Measurements from ENCODE around the gene NATD1.

The NATD1 gene

GRCh38 chr17:21247552-21248258 is 5.5 kb downstream of the NATD1 start:
- Mint-ChIP-seq H3K4me3 (no peak overlapping the region), H3K27ac (no peak overlapping the region)
- DNase-seq, result no peak

GRCh38 chr17:21246698-21247097 is 6.5 kb downstream of the NATD1 start:
- H3K9me3 Mint-ChIP-seq, result no peaks in the 10 kb centered on the region
- no peak for DNase-seq
- peaks cover 9% of the 10 kb centered on the region for H3K27me3 Mint-ChIP-seq (ENCODE audit: low read depth, poor library complexity)
- H3K4me3 Mint-ChIP-seq, result no peak overlapping the region
- H3K36me3 Mint-ChIP-seq (ENCODE audit: low read depth), result no peaks in the 10 kb centered on the region
- no peak for TF ChIP-seq CTCF (IDR thresholded peaks at IDR 0.05)
- peaks cover 25% of the 10 kb centered on the region for H3K4me1 Mint-ChIP-seq
- no peak overlapping the region for H3K27ac Mint-ChIP-seq

More at GRCh38 chr17:21247552-21248258, 5.5 kb downstream of the NATD1 start:
- no peak for TF ChIP-seq CTCF (IDR thresholded peaks at IDR 0.05)
- H3K36me3 Mint-ChIP-seq (ENCODE audit: low read depth), result no peaks in the 10 kb centered on the region
- H3K4me1 Mint-ChIP-seq, result peaks cover 19% of the 10 kb centered on the region
- H3K27me3 Mint-ChIP-seq (ENCODE audit: low read depth, poor library complexity), result peaks cover 9% of the 10 kb centered on the region
- H3K9me3 Mint-ChIP-seq, result no peaks in the 10 kb centered on the region

GRCh38 chr17:21245639-21246084 is 7.5 kb downstream of the NATD1 start:
- Mint-ChIP-seq H3K27ac (no peak overlapping the region), H3K4me1 (peaks cover 34% of the 10 kb centered on the region), H3K36me3 (ENCODE audit: low read depth) (no peaks in the 10 kb centered on the region), H3K4me3 (no peak overlapping the region), H3K27me3 (ENCODE audit: low read depth, poor library complexity) (peaks cover 9% of the 10 kb centered on the region), H3K9me3 (no peaks in the 10 kb centered on the region)
- no peak for TF ChIP-seq CTCF (IDR thresholded peaks at IDR 0.05)
- DNase-seq, result no peak

- Mint-ChIP-seq H3K27me3 (ENCODE audit: low read depth, poor library complexity) (peaks cover 4% of the 10 kb centered on the region), H3K27ac (no peak overlapping the region), H3K36me3 (ENCODE audit: low read depth) (no peaks in the 10 kb centered on the region), H3K4me3 (no peak overlapping the region), H3K9me3 (no peaks in the 10 kb centered on the region), H3K4me1 (peaks cover 42% of the 10 kb centered on the region)
- DNase-seq, result no peak
- no peak for TF ChIP-seq CTCF (IDR thresholded peaks at IDR 0.05)
These were observed 9.5 kb downstream of the NATD1 start for GRCh38 chr17:21243516-21244303.

- H3K27ac Mint-ChIP-seq, result no peak overlapping the region
- H3K9me3 Mint-ChIP-seq, result no peaks in the 10 kb centered on the region
- TF ChIP-seq CTCF (IDR thresholded peaks at IDR 0.05), result no peak
- DNase-seq, result peak; percentile 26
- H3K4me1 Mint-ChIP-seq, result peaks cover 47% of the 10 kb centered on the region
- H3K4me3 Mint-ChIP-seq, result no peak overlapping the region
- H3K27me3 Mint-ChIP-seq (ENCODE audit: low read depth, poor library complexity), result peaks cover 4% of the 10 kb centered on the region
- no peaks in the 10 kb centered on the region for H3K36me3 Mint-ChIP-seq (ENCODE audit: low read depth)
These were observed 10.3 kb downstream of the NATD1 start for GRCh38 chr17:21242780-21243515.

All from nephron progenitor cell (in vitro differentiated cells).